ENCODE measurements around the gene ALDH3B1. TPM values are rescaled to one million over a fixed set of nuclear protein-coding genes. Genes with fewer than 3 reads are reported as not detected.

Gene ALDH3B1
- total and polyA plus RNA-seq, 2 donors (not counting 1 experiment from before 2014, with no cell fraction given) = 39.0 to 57.6 TPM

DNA sequence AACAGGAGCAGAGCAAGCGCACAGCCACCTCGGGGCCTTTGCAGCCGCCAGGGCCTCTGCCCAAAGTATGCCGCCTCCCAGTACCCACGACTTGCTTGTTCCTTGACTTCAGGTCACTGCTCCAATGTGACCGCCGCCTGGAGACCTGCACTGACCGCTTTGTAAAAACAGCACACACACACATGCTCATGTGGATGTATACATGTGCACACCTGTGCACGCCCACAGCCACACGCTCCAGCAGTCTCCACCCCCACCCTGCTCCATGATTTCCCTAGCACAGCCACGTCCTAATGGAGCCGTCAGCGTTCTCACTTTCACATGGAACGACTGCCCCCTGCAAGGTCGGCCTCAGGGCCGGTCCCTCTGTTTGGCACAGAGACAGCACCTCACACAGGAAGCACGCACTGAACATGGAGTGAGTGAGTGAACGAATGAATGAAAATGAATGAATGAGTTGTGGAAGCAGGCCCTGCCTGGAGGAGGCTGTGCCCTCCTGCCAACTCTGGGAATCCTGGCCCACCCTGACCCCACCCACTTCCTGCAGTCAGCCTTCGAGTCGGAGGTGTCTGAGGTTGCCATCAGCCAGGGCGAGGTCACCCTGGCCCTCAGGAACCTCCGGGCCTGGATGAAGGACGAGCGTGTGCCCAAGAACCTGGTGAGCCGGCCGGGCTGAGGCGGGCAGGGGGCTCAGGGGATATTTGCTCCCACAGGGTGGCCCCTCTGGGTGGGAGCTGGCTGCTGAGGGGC is 8.0 kb downstream of the ALDH3B1 start:
- Histone ChIP-seq H3K36me3 (ENCODE audit: control insufficient read depth, insufficient read depth, low read length) (peaks cover 9% of the 10 kb centered on the region), H3K79me2 (ENCODE audit: control insufficient read depth, insufficient read depth, low read length) (peaks cover 6% of the 10 kb centered on the region), H4K20me1 (ENCODE audit: control insufficient read depth, extremely low read depth, insufficient read depth, low read length) (no peaks in the 10 kb centered on the region), H3K4me2 (ENCODE audit: extremely low read depth, insufficient read depth, low read length) (no peak overlapping the region), H2AFZ (ENCODE audit: low read length) (no peak overlapping the region), H3K27me3 (ENCODE audit: control insufficient read depth, insufficient read depth, low read length) (no peaks in the 10 kb centered on the region), H3K27ac (ENCODE audit: insufficient read depth, low read length) (no peak overlapping the region), H3K9ac (ENCODE audit: insufficient read depth, low read length) (no peak overlapping the region), H3K4me1 (ENCODE audit: control insufficient read depth, extremely low read depth, insufficient read depth, low read length) (peaks cover 24% of the 10 kb centered on the region), H3K9me3 (ENCODE audit: control insufficient read depth, insufficient read depth, low read depth, low read length) (no peaks in the 10 kb centered on the region), H3K4me3 (replicated peaks in 1 of 4; ENCODE audit: control extremely low read depth in 1 of 4, insufficient read depth in 1 of 4, low read depth in 3 of 4, low read length in 4 of 4) (no peak overlapping the region)
- TF ChIP-seq, protein P1, sequence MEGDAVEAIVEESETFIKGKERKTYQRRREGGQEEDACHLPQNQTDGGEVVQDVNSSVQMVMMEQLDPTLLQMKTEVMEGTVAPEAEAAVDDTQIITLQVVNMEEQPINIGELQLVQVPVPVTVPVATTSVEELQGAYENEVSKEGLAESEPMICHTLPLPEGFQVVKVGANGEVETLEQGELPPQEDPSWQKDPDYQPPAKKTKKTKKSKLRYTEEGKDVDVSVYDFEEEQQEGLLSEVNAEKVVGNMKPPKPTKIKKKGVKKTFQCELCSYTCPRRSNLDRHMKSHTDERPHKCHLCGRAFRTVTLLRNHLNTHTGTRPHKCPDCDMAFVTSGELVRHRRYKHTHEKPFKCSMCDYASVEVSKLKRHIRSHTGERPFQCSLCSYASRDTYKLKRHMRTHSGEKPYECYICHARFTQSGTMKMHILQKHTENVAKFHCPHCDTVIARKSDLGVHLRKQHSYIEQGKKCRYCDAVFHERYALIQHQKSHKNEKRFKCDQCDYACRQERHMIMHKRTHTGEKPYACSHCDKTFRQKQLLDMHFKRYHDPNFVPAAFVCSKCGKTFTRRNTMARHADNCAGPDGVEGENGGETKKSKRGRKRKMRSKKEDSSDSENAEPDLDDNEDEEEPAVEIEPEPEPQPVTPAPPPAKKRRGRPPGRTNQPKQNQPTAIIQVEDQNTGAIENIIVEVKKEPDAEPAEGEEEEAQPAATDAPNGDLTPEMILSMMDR (conservative IDR thresholded peaks at IDR 0.05 in 1 of 2, IDR thresholded peaks at IDR 0.05 in 1 of 2; ENCODE audit: low read depth in 1 of 2, low read length in 2 of 2) = no peak
- no peak for TF ChIP-seq EZH2 (IDR thresholded peaks at IDR 0.05; ENCODE audit: low read length, missing control alignments)
- no peak for DNase-seq (ENCODE audit: low read depth in 2 of 2)

DNA sequence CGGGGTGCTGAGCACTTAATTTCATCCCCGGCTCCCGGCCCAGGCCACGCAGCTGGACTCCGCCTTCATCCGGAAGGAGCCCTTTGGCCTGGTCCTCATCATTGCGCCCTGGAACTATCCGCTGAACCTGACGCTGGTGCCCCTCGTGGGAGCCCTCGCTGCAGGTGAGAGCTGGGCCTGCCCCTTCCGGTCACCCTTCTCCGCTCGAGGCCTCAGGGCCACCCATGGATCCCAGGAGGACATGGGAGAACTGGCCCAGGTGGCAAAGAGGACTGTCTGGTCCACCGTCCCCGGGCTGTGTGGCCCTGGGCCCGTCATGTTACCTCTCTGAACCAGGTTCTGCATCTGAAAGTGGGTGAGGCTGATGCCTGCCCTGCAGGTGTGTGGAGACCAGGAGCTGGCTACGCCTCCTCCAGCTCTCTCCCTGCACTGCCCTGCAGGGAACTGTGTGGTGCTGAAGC is 8.6 kb downstream of the ALDH3B1 start:
- H3K9ac ChIP-seq (ENCODE audit: insufficient read depth, low read length) = no peak overlapping the region
- H3K36me3 ChIP-seq (ENCODE audit: control insufficient read depth, insufficient read depth, low read length) = peaks cover 6% of the 10 kb centered on the region
- no peak overlapping the region for H3K4me3 ChIP-seq (replicated peaks in 1 of 4; ENCODE audit: control extremely low read depth in 1 of 4, insufficient read depth in 1 of 4, low read depth in 3 of 4, low read length in 4 of 4)
- no peak overlapping the region for H3K4me2 ChIP-seq (ENCODE audit: extremely low read depth, insufficient read depth, low read length)
- H3K27ac ChIP-seq (ENCODE audit: insufficient read depth, low read length) = no peak overlapping the region
- no peaks in the 10 kb centered on the region for H3K9me3 ChIP-seq (ENCODE audit: control insufficient read depth, insufficient read depth, low read depth, low read length)
- no peaks in the 10 kb centered on the region for H3K27me3 ChIP-seq (ENCODE audit: control insufficient read depth, insufficient read depth, low read length)
- H3K4me1 ChIP-seq (ENCODE audit: control insufficient read depth, extremely low read depth, insufficient read depth, low read length) = peaks cover 19% of the 10 kb centered on the region
- H4K20me1 ChIP-seq (ENCODE audit: control insufficient read depth, extremely low read depth, insufficient read depth, low read length) = no peaks in the 10 kb centered on the region
- H3K79me2 ChIP-seq (ENCODE audit: control insufficient read depth, insufficient read depth, low read length) = peaks cover 2% of the 10 kb centered on the region
- TF ChIP-seq, protein P1 (conservative IDR thresholded peaks at IDR 0.05 in 1 of 2, IDR thresholded peaks at IDR 0.05 in 1 of 2; ENCODE audit: low read depth in 1 of 2, low read length in 2 of 2) = no peak
- no peak for TF ChIP-seq EZH2 (IDR thresholded peaks at IDR 0.05; ENCODE audit: low read length, missing control alignments)
- no peak overlapping the region for H2AFZ ChIP-seq (ENCODE audit: low read length)
- no peak for DNase-seq (ENCODE audit: low read depth in 2 of 2)

DNA sequence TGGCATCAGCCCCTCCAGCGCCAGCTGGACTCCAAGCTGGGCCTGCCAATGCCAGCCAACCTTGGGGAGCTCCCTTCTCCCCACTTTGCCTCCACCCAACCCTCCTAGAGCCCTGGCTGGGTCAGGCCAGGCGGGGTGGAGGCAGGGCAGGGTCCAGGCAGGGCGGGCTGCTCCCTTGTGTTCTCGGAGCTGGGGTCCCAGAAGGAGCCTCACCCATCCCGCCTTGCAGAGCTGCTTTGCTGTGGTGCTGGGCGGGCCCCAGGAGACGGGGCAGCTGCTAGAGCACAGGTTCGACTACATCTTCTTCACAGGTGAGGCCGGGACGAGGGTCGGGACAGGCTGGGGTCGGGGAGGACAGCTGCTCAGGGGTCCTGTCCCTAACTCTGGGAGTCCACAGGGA is 9.4 kb downstream of the ALDH3B1 start:
- no peaks in the 10 kb centered on the region for H3K9me3 ChIP-seq (ENCODE audit: control insufficient read depth, insufficient read depth, low read depth, low read length)
- no peak overlapping the region for H3K4me2 ChIP-seq (ENCODE audit: extremely low read depth, insufficient read depth, low read length)
- no peak overlapping the region for H3K4me3 ChIP-seq (replicated peaks in 1 of 4; ENCODE audit: control extremely low read depth in 1 of 4, insufficient read depth in 1 of 4, low read depth in 3 of 4, low read length in 4 of 4)
- no peaks in the 10 kb centered on the region for H3K79me2 ChIP-seq (ENCODE audit: control insufficient read depth, insufficient read depth, low read length)
- no peak for DNase-seq (ENCODE audit: low read depth in 2 of 2)
- no peak overlapping the region for H3K27ac ChIP-seq (ENCODE audit: insufficient read depth, low read length)
- peaks cover 11% of the 10 kb centered on the region for H3K4me1 ChIP-seq (ENCODE audit: control insufficient read depth, extremely low read depth, insufficient read depth, low read length)
- no peaks in the 10 kb centered on the region for H4K20me1 ChIP-seq (ENCODE audit: control insufficient read depth, extremely low read depth, insufficient read depth, low read length)
- H3K27me3 ChIP-seq (ENCODE audit: control insufficient read depth, insufficient read depth, low read length) = no peaks in the 10 kb centered on the region
- TF ChIP-seq EZH2 (IDR thresholded peaks at IDR 0.05; ENCODE audit: low read length, missing control alignments) = no peak
- TF ChIP-seq, protein P1 (conservative IDR thresholded peaks at IDR 0.05 in 1 of 2, IDR thresholded peaks at IDR 0.05 in 1 of 2; ENCODE audit: low read depth in 1 of 2, low read length in 2 of 2) = no peak
- H2AFZ ChIP-seq (ENCODE audit: low read length) = no peak overlapping the region
- H3K36me3 ChIP-seq (ENCODE audit: control insufficient read depth, insufficient read depth, low read length) = peaks cover 3% of the 10 kb centered on the region
- no peak overlapping the region for H3K9ac ChIP-seq (ENCODE audit: insufficient read depth, low read length)
